GM19328 (cell line): ENCODE measurements around the gene ZNF618.

Experiments
- ATAC-seq: cut with Tn5 transposase; IDR thresholded peaks from one replicate; pipeline ENCODE4 v1.9.1; 2021; ENCODE audit warnings: mild to moderate bottlenecking, moderate library complexity; ENCODE audit not compliant: unreplicated experiment

ZNF618 gene

GRCh38 chr9:114090798-114091197 lies 214.7 kb downstream of the ZNF618 start:
- ATAC-seq, result no peak

GRCh38 chr9:114091711-114092110 lies 215.6 kb downstream of the ZNF618 start:
- no peak for ATAC-seq

- ATAC-seq, result no peak
These were observed 216.2 kb downstream of the ZNF618 start for GRCh38 chr9:114092336-114092735.

- ATAC-seq, result no peak
These were observed 216.9 kb downstream of the ZNF618 start for GRCh38 chr9:114093031-114093471.

GRCh38 chr9:114093761-114094505 lies 217.8 kb downstream of the ZNF618 start:
- no peak for ATAC-seq

- no peak for ATAC-seq
These were observed 218.9 kb downstream of the ZNF618 start for GRCh38 chr9:114094971-114095370.

GRCh38 chr9:114096041-114096511 lies 220.0 kb downstream of the ZNF618 start:
- no peak for ATAC-seq

GRCh38 chr9:114096866-114097612 lies 220.9 kb downstream of the ZNF618 start:
- no peak for ATAC-seq

GRCh38 chr9:114097613-114098020 lies 221.5 kb downstream of the ZNF618 start:
- no peak for ATAC-seq

- ATAC-seq, result no peak
These were observed 222.2 kb downstream of the ZNF618 start for GRCh38 chr9:114098021-114098935.

GRCh38 chr9:114098936-114099668 lies 223.0 kb downstream of the ZNF618 start, which contains the start of gene KIF12:
TSS of gene KIF12 (minus strand) at chr9:114099292. CDS start at chr9:114099276, 16 bp downstream.
- no peak for ATAC-seq

- no peak for ATAC-seq
These were observed 223.7 kb downstream of the ZNF618 start for GRCh38 chr9:114099669-114100270.

GRCh38 chr9:114100536-114100935 lies 224.4 kb downstream of the ZNF618 start:
- ATAC-seq, result no peak

GRCh38 chr9:114102484-114102883 lies 226.4 kb downstream of the ZNF618 start:
- ATAC-seq, result no peak

GRCh38 chr9:114105236-114105635 lies 229.1 kb downstream of the ZNF618 start:
- ATAC-seq, result no peak
